Lower leg skin (tissue), 4 donors: ENCODE measurements around the gene BNIP5. TPM values are rescaled to one million over a fixed set of nuclear protein-coding genes. Genes with fewer than 3 reads are reported as not detected.

Source experiments
- DNase-seq, 2 donors: peaks; one replicate each; pipeline ENCODE4 v3.0.0-alpha.2; 2019; ENCODE audit warnings: low spot score in 2 of 2
- H3K4me3 ChIP-seq: fragments of 200-600 bp; sonication (generic); 2 replicates; pipeline ENCODE4 v1.5.1; 2017; ENCODE audit warnings: mild to moderate bottlenecking, low read depth; ENCODE audit not compliant: poor library complexity, severe bottlenecking
- CTCF ChIP-seq, 3 donors: fragments of 450-650 bp; IDR thresholded peaks; one replicate each; pipeline ENCODE4 v1.5.1; 2016; ENCODE audit warnings: antibody characterized with exemption in 3 of 3, mild to moderate bottlenecking in 3 of 3, moderate library complexity in 2 of 3
- POLR2A ChIP-seq, 2 donors: fragments of 450-650 bp; IDR thresholded peaks; one replicate each; pipeline ENCODE4 v1.6.1; 2016 to 2017; ENCODE audit warnings: antibody characterized with exemption in 2 of 2, mild to moderate bottlenecking in 1 of 2, moderate library complexity in 1 of 2
- WGBS, 2 donors: methylation state at CpG; one replicate each; pipeline ENCODE4 v1.1.5; 2018; 5-methylcytosine and 5-hydroxymethylcytosine counted together
- intact Hi-C: fragments of 100-400 bp; cut with DNase I; formaldehyde crosslinking; loops from one replicate; pipeline ENCODE4 v1.15.0; 2023; ENCODE audit warnings: low total_unique reads
- total RNA-seq, 4 donors: library from RNA; depleted of rRNA; stranded (reverse); fragments of >200 nt; gene quantifications; one replicate each; pipeline ENCODE4 v1.1.0, GENCODE V29; 2016

The BNIP5 gene
- total RNA-seq, 4 donors from 2014 or later = not detected

DNA sequence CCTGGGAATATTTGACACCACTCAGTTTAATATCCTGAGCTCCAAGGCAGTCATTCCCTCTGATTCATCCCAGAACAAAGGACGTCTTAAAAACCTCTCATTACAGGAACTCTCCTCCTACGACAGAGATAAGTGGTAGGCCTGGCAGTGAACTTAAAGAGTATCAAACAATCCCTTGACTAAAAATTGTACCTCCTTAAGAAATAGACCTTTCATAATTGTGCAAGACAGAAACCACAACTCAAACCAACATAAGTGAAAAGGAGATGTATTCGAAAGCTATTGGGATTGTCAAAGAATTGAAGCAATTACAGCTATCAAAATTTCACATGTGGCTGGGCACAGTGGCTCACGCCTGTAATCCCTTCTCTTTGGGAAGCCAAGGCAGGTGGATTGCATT lies 19.1 kb upstream of the BNIP5 start:
- DNase-seq = no peak
- WGBS, 2 donors = 76 to 82% methylated on average over 4 of the region's 4 CpGs
- H3K4me3 ChIP-seq = no peak overlapping the region
- intact Hi-C loops = no loop called here
- no peak for TF ChIP-seq POLR2A (IDR thresholded peaks at IDR 0.05)
- TF ChIP-seq CTCF (IDR thresholded peaks at IDR 0.05) = no peak

DNA sequence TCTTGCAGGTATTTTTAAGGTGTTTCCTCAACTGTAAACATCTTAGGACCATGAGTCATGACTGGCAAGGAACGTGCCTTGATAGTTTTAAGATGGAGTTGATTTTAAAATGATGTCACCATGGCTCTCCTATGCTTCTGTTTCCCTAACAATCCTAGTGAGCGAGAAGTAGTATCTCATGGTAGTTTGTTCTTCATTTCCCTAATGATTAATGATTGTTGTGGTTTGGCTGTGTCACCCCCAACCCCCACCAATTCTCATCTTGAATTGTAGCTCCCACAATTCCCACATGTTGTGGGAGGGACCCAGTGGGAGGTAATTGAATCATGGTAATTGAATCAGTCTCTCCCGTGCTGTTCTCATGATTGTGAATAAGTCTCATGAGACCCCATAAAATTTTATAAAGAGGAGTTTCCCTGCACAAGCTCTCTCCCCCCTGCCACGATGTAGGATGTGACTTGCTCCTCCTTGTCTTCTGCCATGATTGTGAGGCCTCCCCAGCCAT lies 16.8 kb upstream of the BNIP5 start:
- 54% methylated on average over 4 of the region's 4 CpGs for WGBS, 2 donors
- intact Hi-C loops = no loop called here
- TF ChIP-seq CTCF (IDR thresholded peaks at IDR 0.05) (no peak), POLR2A (IDR thresholded peaks at IDR 0.05) (no peak)
- no peak overlapping the region for H3K4me3 ChIP-seq
- DNase-seq = no peak

DNA sequence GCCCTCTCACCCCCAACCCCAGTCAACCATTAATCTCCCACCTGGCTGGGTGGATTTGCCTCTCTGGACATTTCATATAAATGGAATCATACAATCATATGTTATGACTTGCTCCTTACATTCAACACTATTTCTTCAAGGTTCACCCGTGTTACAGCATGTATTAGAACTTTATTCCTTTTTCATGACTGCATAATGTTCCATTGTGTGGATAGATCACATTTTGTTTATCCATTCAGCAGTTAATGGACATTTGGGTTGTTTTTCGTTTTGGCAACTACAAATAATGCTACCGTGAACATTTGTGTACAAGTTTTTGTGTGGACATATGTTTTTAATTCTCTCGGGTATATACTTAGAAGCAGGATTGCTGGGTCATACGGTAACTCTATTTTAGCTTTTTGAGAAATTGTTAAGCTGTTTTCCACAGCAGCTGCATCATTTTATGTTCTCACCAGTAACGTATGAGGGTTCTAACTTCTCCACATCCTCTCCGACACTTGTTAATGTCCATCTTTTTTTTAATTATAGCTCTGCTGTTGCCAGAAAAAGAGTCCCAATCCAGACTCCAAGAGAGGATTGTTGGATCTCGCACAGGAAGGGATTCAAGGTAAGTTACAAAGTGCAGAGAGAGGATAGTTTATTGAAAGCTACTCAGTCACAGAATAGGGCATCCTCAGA lies 15.9 kb upstream of the BNIP5 start:
- intact Hi-C loops = no loop called here
- DNase-seq = no peak
- TF ChIP-seq POLR2A (IDR thresholded peaks at IDR 0.05) (no peak), CTCF (IDR thresholded peaks at IDR 0.05) (no peak)
- 80 to 83% methylated on average over 8 of the region's 8 CpGs for WGBS, 2 donors
- H3K4me3 ChIP-seq = no peak overlapping the region

GRCh38 chr6:36350681-36351571 lies 14.2 kb upstream of the BNIP5 start:
- no peak overlapping the region for H3K4me3 ChIP-seq
- TF ChIP-seq CTCF (IDR thresholded peaks at IDR 0.05) (no peak), POLR2A (IDR thresholded peaks at IDR 0.05) (no peak)
- intact Hi-C loops = no loop called here
- WGBS, 2 donors = 74 to 80% methylated on average over 15 of the region's 15 CpGs
- no peak for DNase-seq

GRCh38 chr6:36350082-36350481 lies 13.4 kb upstream of the BNIP5 start:
- intact Hi-C loops = no loop called here
- no peak for DNase-seq
- 80 to 83% methylated on average over 4 of the region's 4 CpGs for WGBS, 2 donors
- TF ChIP-seq CTCF (IDR thresholded peaks at IDR 0.05) (no peak), POLR2A (IDR thresholded peaks at IDR 0.05) (no peak)
- no peak overlapping the region for H3K4me3 ChIP-seq
